Tibial nerve (tissue), 4 donors: ENCODE data around the gene QSOX2. TPM values are rescaled to one million over a fixed set of nuclear protein-coding genes. Genes with fewer than 3 reads are reported as not detected.

Experiments used
- DNase-seq, 2 donors: peaks; one replicate each; pipeline ENCODE4 v3.0.0-alpha.2; 2019; ENCODE audit warnings: low spot score in 2 of 2
- H3K27ac ChIP-seq, 4 donors: fragments of 200-600 bp; sonication (generic) in 3 of 4; one replicate each; pipeline ENCODE4 v1.5.1; 2017 to 2019; ENCODE audit warnings: mild to moderate bottlenecking in 1 of 4
- H3K27me3 ChIP-seq, 2 donors: fragments of 200-600 bp; sonication (generic) in 1 of 2; one replicate each; pipeline versions ENCODE4 v1.5.1 to v1.6.0; 2017 to 2019
- H3K36me3 ChIP-seq, 3 donors: fragments of 200-600 bp; sonication (generic); one replicate each; pipeline ENCODE4 v1.5.1; 2018 to 2019
- H3K4me1 ChIP-seq, 4 donors: fragments of 200-600 bp; sonication (generic) in 3 of 4; one replicate each; pipeline ENCODE4 v1.5.1; 2017 to 2019
- H3K4me3 ChIP-seq, 4 donors: fragments of 200-600 bp; sonication (generic) in 3 of 4; one replicate each; pipeline ENCODE4 v1.5.1; 2017 to 2019; ENCODE audit warnings: mild to moderate bottlenecking in 1 of 4, moderate library complexity in 1 of 4
- H3K9me3 ChIP-seq, 4 donors: fragments of 200-600 bp; sonication (generic) in 3 of 4; one replicate each; pipeline ENCODE4 v1.5.1; 2017 to 2019
- EP300 ChIP-seq, 2 donors: sonication (generic); formaldehyde crosslinking; IDR thresholded peaks; one replicate each; pipeline ENCODE4 v1.6.1; 2017; ENCODE audit warnings: antibody characterized with exemption in 2 of 2, mild to moderate bottlenecking in 1 of 2
- POLR2A ChIP-seq, 2 donors: fragments of 450-650 bp; IDR thresholded peaks; one replicate each; pipeline ENCODE4 v1.6.1; 2017; ENCODE audit warnings: antibody characterized with exemption in 2 of 2, mild to moderate bottlenecking in 2 of 2, moderate library complexity in 2 of 2
- WGBS, 2 donors: methylation state at CpG; one replicate each; pipeline ENCODE4 v1.1.5; 2018; 5-methylcytosine and 5-hydroxymethylcytosine counted together
- total RNA-seq, 4 donors: library from RNA; depleted of rRNA; stranded (reverse); fragments of >200 nt; gene quantifications; one replicate each; pipeline ENCODE4 v1.1.0, GENCODE V29; 2016
- TF ChIP-seq, protein P1 (sequence below), 5 experiments: fragments of 200-600 bp in 3 of 5; fragments of 450-650 bp in 2 of 5; sonication (generic) in 3 of 5; IDR thresholded peaks; one replicate each; pipeline ENCODE4 v1.5.1; 2016 to 2019; ENCODE audit warnings: antibody characterized with exemption in 5 of 5, mild to moderate bottlenecking in 3 of 5, moderate library complexity in 2 of 5

Gene QSOX2
- total RNA-seq, 4 donors from 2014 or later: 10.2 to 16.8 (median 11.8) TPM

- Histone ChIP-seq H3K36me3 (no peaks in the 10 kb centered on the region), H3K27ac (peak overlapping the region in 2 of 4 donors; percentile 64 to 81), H3K9me3 (no peaks in the 10 kb centered on the region), H3K4me1 (peaks cover 0 to 37% (median 24%) of the 10 kb centered on the region in 4 donors), H3K27me3 (no peaks in the 10 kb centered on the region), H3K4me3 (peak overlapping the region; percentile 63 to 97 (median 89))
- DNase-seq: no peak
- WGBS, 2 donors: 33% methylated on average over 11 of the region's 11 CpGs
- TF ChIP-seq, protein P1, sequence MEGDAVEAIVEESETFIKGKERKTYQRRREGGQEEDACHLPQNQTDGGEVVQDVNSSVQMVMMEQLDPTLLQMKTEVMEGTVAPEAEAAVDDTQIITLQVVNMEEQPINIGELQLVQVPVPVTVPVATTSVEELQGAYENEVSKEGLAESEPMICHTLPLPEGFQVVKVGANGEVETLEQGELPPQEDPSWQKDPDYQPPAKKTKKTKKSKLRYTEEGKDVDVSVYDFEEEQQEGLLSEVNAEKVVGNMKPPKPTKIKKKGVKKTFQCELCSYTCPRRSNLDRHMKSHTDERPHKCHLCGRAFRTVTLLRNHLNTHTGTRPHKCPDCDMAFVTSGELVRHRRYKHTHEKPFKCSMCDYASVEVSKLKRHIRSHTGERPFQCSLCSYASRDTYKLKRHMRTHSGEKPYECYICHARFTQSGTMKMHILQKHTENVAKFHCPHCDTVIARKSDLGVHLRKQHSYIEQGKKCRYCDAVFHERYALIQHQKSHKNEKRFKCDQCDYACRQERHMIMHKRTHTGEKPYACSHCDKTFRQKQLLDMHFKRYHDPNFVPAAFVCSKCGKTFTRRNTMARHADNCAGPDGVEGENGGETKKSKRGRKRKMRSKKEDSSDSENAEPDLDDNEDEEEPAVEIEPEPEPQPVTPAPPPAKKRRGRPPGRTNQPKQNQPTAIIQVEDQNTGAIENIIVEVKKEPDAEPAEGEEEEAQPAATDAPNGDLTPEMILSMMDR (IDR thresholded peaks at IDR 0.05): no peak
- TF ChIP-seq POLR2A (IDR thresholded peaks at IDR 0.05) (no peak), EP300 (IDR thresholded peaks at IDR 0.05) (no peak)
Measured at GRCh38 chr9:136244122-136244968, 1.3 kb downstream of the QSOX2 start.

GRCh38 chr9:136243631-136244030 lies 2.0 kb downstream of the QSOX2 start:
- Histone ChIP-seq H3K9me3 (no peaks in the 10 kb centered on the region), H3K27me3 (no peaks in the 10 kb centered on the region), H3K4me1 (peaks cover 0 to 38% (median 26%) of the 10 kb centered on the region in 4 donors), H3K27ac (peak overlapping the region in 1 of 4 donors; percentile 22), H3K4me3 (no peak overlapping the region), H3K36me3 (no peaks in the 10 kb centered on the region)
- no peak for TF ChIP-seq POLR2A (IDR thresholded peaks at IDR 0.05)
- no peak for TF ChIP-seq EP300 (IDR thresholded peaks at IDR 0.05)
- TF ChIP-seq, protein P1 (IDR thresholded peaks at IDR 0.05): no peak
- no peak for DNase-seq
- WGBS, 2 donors: 70 to 77% methylated on average over 4 of the region's 4 CpGs

GRCh38 chr9:136242918-136243525 lies 2.6 kb downstream of the QSOX2 start:
- Histone ChIP-seq H3K4me1 (peaks cover 0 to 38% (median 26%) of the 10 kb centered on the region in 4 donors), H3K9me3 (no peaks in the 10 kb centered on the region), H3K4me3 (no peak overlapping the region), H3K27me3 (no peaks in the 10 kb centered on the region), H3K36me3 (no peaks in the 10 kb centered on the region), H3K27ac (peak overlapping the region in 1 of 4 donors; percentile 22)
- no peak for DNase-seq
- WGBS, 2 donors: 48 to 56% methylated on average over 6 of the region's 6 CpGs
- TF ChIP-seq, protein P1 (IDR thresholded peaks at IDR 0.05): no peak
- TF ChIP-seq POLR2A (IDR thresholded peaks at IDR 0.05) (no peak), EP300 (IDR thresholded peaks at IDR 0.05) (no peak)

DNA sequence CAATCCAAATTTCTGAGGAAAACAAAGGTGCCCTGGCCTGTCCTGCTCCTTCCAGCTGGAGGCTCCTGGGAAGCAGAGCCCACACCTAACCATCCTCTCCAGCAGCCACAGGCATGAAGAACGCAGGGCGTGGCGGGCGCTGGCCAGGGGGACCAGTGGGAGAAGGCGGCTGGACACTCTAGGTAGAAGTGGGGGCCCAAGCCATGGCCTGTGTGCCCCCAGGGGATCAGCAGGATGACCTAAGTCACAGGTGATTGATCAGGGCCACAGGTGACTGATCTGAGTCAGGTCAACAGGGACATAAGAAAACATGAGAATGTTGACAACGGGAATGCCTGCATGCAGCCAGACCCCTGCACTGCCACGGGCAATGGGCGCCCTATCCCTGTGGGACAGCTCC lies 3.4 kb downstream of the QSOX2 start:
- Histone ChIP-seq H3K4me3 (no peak overlapping the region), H3K4me1 (peaks cover 0 to 38% (median 26%) of the 10 kb centered on the region in 4 donors), H3K27ac (no peak overlapping the region), H3K36me3 (peaks cover 0 to 1% (median 0%) of the 10 kb centered on the region in 3 donors), H3K9me3 (no peaks in the 10 kb centered on the region), H3K27me3 (no peaks in the 10 kb centered on the region)
- TF ChIP-seq POLR2A (IDR thresholded peaks at IDR 0.05) (no peak), EP300 (IDR thresholded peaks at IDR 0.05) (no peak)
- TF ChIP-seq, protein P1 (IDR thresholded peaks at IDR 0.05): no peak
- no peak for DNase-seq
- WGBS, 2 donors: 91 to 92% methylated on average over 7 to 8 of the region's 8 CpGs

- Histone ChIP-seq H3K27ac (no peak overlapping the region), H3K27me3 (no peaks in the 10 kb centered on the region), H3K4me3 (no peak overlapping the region), H3K36me3 (peaks cover 0 to 8% (median 0%) of the 10 kb centered on the region in 3 donors), H3K9me3 (no peaks in the 10 kb centered on the region), H3K4me1 (peaks cover 0 to 38% (median 26%) of the 10 kb centered on the region in 4 donors)
- 96 to 97% methylated on average over 12 to 13 of the region's 13 CpGs for WGBS, 2 donors
- no peak for DNase-seq
- TF ChIP-seq, protein P1 (IDR thresholded peaks at IDR 0.05): no peak
- TF ChIP-seq POLR2A (IDR thresholded peaks at IDR 0.05) (no peak), EP300 (IDR thresholded peaks at IDR 0.05) (no peak)
Measured at GRCh38 chr9:136241542-136241941, 4.1 kb downstream of the QSOX2 start.
